GM19455 (cell line): ENCODE measurements around the gene CD300H.
"Not testable (repeated sequence)": the region's sequence is repeated elsewhere in the genome, so short reads cannot be mapped to it uniquely, and the experiment has no call there.

Experiments used
- ATAC-seq: cut with Tn5 transposase; IDR thresholded peaks from one replicate; pipeline ENCODE4 v1.9.1; 2021; ENCODE audit not compliant: unreplicated experiment

CD300H gene

DNA sequence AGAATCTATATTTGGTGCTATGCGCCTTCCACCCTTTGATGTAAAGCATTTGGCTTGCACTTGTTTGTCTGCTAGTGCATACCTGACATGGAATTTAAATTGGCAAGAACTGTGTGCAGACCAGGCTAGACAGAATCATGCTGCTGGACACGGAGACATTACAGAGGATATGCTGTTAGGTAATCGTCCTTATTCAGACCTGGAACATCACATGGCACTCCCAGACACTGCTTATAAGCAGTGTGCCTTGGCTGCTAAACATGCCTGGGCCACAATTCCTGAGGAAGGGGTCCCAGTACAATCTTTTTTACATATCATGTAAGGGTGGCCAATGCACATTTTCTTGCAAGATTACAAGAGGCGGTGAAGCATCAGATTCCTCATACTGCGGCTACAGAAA is 18.4 kb upstream of the CD300H start:
- no peak for ATAC-seq

DNA sequence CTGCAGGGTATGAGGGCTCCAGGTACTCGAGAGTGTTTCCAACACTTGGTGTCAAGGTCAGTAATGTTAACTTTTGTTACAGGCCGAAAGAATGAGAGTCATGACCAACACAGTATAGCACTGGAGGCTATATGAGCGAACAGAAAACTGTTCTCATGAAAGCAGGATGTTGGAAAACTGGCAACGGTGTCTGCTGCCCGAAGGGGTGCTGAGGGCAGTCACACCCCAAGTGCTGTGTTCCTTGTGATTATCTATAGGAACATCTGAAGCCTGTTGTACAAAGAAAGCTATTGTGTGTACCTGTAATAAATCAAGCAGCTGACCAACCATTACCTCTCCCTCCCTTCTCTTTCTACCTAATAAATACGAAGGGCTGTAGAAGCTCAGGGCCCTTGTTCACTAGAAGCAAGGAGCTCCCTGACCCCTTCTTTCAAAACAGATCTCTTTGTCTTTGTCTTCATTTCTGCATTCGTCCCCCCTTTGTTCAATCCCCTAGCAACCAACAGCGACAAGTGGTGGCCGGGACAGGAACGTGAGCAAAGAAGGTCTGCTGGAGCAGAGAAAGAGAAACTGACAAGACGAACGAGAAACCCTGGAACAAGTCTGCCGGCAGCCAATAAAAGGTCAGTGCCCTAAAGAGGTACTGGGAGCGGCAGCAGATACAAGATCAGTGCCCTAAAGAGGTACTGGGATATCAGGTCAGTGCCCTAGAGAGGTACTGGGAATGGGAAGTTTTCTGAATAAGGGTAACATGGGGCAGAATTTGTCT is 17.2 kb upstream of the CD300H start:
- ATAC-seq: no peak

DNA sequence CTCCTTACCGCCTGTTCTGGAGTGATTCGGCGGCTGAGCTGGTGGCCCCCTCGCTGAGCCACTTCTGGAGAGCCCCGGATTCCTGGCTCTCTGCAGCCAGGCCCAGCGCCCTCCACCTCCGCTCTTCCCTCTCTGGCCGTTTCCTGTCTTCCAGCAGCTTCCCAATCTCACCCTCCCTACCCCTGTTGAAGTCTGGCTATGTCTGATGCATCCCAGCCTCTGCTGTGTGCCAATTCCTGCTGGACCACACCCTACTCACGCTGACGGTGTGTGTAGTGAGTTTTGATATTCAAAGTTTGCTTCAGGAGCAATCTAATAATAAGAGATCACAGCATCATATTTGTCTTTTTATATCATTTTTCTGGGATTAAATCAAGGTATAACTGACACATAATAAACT is 15.3 kb upstream of the CD300H start:
- no peak for ATAC-seq

GRCh38 chr17:74579900-74580299 is 12.6 kb upstream of the CD300H start:
- ATAC-seq: no peak

GRCh38 chr17:74578979-74579378 is 11.7 kb upstream of the CD300H start:
- no peak for ATAC-seq

DNA sequence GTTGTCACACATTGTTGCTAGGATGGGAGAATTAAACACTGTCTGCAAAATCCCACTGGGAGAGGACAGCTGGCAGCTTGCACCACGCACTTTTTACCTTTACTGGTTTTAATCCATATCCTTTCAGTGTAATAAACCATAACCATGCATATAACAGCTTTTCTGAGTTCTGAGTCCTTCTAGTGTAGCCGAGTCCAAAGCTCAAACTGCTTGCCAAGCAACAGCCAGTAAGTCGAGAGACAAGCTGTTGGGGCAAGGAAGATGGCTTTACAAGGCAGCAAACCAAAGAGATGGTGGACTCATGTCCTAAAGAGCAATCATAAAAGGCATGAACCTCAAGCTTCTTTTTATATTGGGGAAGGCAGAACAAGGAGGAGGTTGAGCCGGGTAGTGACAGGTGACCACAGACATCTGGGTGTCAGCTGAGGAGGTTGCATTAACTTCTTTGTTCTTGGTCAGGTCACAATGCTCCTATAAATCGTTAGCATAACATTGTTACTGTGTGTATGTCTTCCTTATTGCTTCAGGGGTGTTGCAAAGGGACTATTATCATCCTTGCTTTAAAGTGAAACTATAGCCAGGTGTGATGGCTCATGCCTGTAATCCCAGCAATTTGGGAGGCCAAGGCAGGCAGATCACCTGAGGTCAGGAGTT is 7.3 kb upstream of the CD300H start:
- no peak for ATAC-seq

DNA sequence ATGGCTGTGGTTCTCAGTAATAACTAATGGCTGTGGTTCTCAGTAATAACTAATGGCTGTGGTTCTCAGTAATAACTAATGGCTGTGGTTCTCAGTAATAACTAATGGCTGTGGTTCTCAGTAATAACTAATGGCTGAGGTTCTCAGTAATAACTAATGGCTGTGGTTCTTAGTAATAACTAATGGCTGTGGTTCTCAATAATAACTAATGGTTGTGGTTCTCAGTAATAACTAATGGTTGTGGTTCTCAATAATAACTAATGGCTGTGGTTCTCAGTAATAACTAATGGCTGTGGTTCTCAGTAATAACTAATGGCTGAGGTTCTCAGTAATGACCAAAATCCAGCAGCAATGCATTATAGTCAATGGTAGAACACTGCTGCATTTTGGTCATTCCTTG is 6.3 kb upstream of the CD300H start:
- not testable (repeated sequence) for ATAC-seq

DNA sequence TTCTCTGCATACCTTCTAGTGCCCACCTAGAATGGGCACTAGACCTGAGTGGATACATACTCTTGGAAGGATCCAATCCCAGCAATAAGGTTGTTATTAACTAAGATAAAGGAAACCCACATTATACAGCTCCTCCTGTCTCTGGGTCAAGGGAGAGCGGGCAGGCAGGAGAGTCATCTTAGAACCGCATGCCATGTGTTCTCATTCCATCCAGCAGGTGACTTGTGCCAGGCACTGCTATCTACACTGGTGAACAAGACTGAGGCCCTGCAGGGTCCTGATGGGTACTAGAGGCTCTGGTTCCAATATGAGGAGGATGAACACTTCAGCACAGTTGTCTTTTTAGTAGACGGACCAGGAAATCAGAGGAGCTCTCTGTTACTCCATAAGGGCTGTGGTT is 5.9 kb upstream of the CD300H start:
- no peak for ATAC-seq

DNA sequence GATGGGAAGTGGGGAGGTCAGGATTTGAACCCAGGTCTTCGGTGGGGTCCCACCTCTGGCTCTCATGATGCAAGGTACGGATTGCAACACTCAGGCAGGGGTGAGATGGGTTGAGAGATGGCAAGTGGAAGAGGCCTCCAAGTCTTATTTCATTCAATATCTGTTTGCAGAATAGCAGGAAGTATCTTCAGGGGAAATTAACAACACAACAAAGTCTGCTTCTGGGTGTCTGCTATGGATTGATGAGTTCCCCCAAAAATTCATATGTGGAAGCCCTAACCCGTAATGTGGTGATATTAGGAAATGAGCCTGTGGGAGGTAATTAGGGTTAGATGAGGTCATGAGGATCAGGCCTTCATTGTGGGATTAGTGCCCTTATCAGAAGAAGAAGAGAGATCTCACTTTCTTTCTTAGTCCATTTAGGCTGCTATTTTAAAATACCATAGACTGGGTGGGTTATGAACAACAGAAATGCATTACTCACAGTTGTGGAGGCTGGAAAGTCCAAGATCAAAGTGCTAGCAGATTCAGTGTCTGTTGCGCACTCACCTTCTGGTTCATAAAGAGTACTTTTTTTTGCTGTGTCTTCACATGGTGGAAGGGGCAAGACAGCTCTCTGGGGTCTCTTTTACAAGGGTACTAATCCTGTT is 4.4 kb upstream of the CD300H start:
- no peak for ATAC-seq

DNA sequence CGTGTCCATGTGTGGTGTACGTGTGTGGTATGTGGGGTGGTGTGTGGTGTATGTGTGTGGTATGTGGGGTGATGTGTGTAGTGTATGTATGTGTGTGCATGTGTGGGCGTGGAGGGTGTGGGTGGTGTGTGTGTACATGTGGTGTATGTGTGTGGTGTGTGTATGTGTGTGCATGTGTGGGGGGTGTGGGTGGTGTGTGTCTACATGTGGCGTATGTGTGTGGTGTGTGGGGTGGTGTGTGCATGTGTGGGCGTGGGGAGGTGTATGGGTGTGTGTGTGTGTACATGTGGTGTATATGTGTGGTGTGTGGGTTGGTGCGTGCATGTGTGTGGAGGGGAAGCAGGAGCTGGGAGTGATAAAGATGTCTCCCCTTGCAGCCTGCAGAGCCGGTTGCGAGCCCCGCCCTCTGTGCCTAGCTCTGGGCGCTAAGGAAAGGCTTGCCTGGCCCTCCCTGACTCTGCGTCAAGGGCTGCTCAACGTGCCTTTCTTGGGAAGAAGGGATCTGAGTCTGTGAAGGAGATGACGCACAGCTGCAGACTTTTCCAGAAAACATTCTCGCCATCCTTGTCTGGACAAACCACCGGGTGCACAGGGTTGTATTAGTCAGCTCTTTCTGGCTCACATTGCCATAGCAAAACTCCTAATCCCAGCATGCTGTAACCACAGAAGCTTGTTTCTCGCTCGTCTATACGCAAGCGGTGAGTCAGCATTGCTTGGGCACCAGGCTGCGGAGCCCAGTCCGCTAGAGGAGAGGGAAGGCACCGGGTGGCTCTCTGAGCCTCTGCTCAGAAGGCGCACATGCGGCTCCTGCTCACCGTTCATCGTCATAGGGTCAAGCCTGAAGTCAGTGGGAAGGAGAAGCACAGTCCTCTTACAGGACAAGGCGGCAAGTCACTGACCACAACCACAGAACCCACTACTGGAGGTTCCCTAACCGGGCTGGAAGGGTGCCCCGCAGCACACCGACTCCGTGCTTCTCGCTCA is 2.0 kb upstream of the CD300H start:
- no peak for ATAC-seq

DNA sequence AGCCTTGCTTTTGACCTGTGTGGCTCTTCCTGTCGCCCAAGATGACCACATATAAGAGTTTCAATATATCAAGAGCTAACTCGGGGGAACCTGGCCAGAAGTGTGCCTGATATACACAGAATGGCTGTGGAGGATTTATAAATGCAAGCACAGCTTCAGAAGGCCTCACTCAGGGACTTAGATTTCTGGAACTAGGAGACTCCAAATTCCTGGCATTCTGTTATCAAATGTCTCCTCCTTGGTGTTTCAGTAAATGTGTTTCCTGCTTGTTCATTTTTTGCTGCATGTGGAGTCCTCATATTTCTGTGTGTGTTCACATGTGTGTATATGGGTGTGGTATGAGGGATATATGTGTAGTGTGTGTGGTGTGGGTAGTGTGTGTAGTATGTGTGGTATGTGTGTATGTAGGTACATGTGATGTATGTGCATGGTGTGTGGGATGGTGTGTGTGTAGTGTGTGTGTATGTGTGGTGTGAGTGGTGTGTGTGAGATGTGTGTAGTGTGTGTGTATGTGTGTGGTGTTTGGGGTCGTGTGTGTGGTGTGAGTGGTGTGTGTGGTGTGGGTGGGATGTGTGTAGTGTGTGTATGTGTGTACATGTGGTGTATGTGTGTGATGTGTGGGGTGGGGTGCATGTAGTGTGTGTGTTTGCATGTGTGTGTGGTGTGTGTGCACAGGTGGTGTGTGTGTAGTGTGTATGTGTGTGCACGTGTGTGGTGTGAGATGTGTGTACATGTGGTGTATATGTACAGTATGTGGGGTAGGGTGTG is 981 bp upstream of the CD300H start:
- no peak for ATAC-seq

- ATAC-seq: no peak
Measured at GRCh38 chr17:74566132-74566753, 1.1 kb downstream of the CD300H start.

DNA sequence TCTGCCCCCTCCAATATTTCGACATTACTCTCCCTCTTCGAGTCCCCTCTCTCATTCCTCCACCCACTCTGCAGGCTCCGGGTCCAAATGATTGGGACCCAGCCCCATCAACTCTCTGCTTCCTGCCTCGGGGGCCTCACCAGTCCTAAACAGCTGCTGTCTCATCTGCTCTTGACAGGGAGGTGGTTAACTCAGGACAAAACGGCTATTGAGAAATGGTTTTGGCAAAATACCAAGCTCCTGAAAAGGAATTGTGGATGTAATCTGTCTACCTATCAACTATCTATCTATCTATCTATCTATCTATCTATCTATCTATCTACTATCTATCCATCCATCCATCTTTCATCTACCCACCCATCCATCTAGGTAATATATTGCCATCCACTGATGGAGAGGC is 2.2 kb downstream of the CD300H start:
- no peak for ATAC-seq

- no peak for ATAC-seq
Measured at GRCh38 chr17:74563358-74563757, 4.0 kb downstream of the CD300H start.

DNA sequence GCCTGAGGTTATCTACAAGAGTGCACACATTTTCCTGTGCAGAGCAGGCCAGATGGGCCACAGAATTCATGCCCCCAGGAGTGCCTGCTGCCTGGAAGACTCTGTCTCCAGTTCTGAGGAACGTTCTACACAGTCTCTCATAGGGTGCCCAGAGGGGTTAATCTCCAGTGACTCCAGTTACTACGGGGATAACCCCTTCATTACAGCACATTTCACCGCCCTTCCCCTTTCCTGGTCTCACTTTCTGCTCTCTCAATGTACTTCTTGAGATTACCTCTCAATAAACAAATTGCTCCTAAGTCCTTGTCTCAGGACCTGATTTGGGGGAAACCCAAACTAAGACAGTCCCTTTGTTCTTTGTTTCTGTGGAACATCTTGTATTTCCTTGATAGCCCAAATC is 5.7 kb downstream of the CD300H start:
- no peak for ATAC-seq

GRCh38 chr17:74558882-74559519 is 8.3 kb downstream of the CD300H start:
- ATAC-seq: no peak

GRCh38 chr17:74558402-74558801 is 8.9 kb downstream of the CD300H start:
- ATAC-seq: not testable (repeated sequence)

DNA sequence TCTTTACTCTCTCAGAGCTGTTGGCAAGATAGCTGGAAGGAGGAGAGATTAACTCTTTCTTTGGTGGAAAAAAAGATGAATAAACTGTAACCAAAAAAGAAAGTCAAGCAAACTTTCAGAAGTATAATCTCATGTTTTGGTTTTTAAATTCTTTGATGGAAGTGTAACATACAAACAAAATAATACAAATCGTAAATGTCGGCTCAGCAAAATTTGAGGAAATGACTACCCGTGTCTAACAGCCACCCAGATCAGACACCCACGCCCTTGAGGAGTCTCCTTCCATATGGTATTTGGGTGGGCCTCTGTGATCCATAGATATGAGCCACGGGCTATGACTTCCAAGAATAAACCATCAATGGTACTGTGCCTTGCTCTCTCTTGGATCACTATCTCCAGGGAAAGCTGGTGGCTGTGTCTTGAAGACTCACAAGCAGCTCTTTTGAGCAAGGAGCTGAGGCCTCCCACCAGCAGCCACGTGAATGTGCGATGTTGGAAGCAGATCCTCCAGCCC is 11.8 kb downstream of the CD300H start:
- no peak for ATAC-seq

DNA sequence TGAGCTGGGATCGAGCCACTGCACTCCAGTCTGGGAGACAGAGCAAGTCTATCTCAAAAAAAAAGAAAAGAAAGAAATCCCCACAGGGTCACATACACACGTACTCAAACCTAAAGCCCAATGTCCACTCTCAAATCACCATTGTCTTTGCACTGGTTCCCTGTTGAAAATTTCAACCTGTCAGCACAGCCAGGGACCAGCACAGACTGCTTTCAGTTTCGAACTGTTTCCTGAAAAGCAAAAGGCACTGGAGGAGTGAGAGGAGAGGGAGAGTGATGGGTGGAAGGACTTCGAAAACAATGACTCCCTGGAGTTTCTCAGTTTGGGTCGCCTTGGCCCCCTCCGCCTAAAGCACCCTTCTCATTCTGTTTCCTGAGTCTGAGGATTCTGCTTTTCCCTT is 12.4 kb downstream of the CD300H start:
- ATAC-seq: no peak
